Neural progenitor cell (in vitro differentiated cells): ENCODE data around the gene DSCAML1. TPM values are rescaled to one million over a fixed set of nuclear protein-coding genes. Genes with fewer than 3 reads are reported as not detected.

Experiments
- DNase-seq: peaks from one replicate; pipeline ENCODE4 v3.0.0-alpha.2; 2016; ENCODE audit warnings: low spot score
- H2AFZ ChIP-seq: fragments of 200-600 bp; sonication (generic); replicated peaks from 2 replicates; pipeline ENCODE4 v1.6.1; 2016; ENCODE audit warnings: antibody characterized with exemption
- H3F3A ChIP-seq: fragments of 200-600 bp; sonication (generic); 2 replicates; pipeline ENCODE4 v1.6.1; 2016; ENCODE audit warnings: antibody characterized with exemption, low read depth
- H3K27ac ChIP-seq: fragments of 200-600 bp; sonication (generic); 2 replicates; pipeline ENCODE4 v1.5.1; 2016; ENCODE audit warnings: mild to moderate bottlenecking
- H3K27me3 ChIP-seq: fragments of 200-600 bp; sonication (generic); 2 replicates; pipeline ENCODE4 v1.6.1; 2016; ENCODE audit warnings: mild to moderate bottlenecking, moderate library complexity
- H3K36me3 ChIP-seq: fragments of 200-600 bp; sonication (generic); 2 replicates; pipeline ENCODE4 v1.5.1; 2016
- H3K4me1 ChIP-seq: fragments of 200-600 bp; sonication (generic); 2 replicates; pipeline ENCODE4 v1.6.1; 2016; ENCODE audit warnings: mixed run types
- H3K4me2 ChIP-seq: fragments of 200-600 bp; sonication (generic); 2 replicates; pipeline ENCODE4 v1.6.1; 2016
- H3K4me3 ChIP-seq: fragments of 200-600 bp; sonication (generic); 2 replicates; pipeline ENCODE4 v1.5.1; 2016
- H3K79me2 ChIP-seq: fragments of 200-600 bp; sonication (generic); 2 replicates; pipeline ENCODE4 v1.6.1; 2016; ENCODE audit warnings: low read depth
- H3K9ac ChIP-seq: fragments of 200-600 bp; sonication (generic); 2 replicates; pipeline ENCODE4 v1.6.1; 2016
- H3K9me3 ChIP-seq: fragments of 200-600 bp; sonication (generic); 2 replicates; pipeline ENCODE4 v1.5.1; 2016; ENCODE audit warnings: low read depth
- H4K20me1 ChIP-seq: fragments of 200-600 bp; sonication (generic); 2 replicates; pipeline ENCODE4 v1.6.1; 2016; ENCODE audit warnings: low read depth
- H3K27ac Mint-ChIP-seq: 3 replicates; pipeline ENCODE4 v1.8.0; 2021; ENCODE audit warnings: mixed read lengths
- H3K27me3 Mint-ChIP-seq: 2 replicates; pipeline ENCODE4 v1.8.0; 2022; ENCODE audit warnings: low read depth, mild to moderate bottlenecking, inconsistent platforms, moderate library complexity, mixed read lengths; ENCODE audit not compliant: insufficient read depth
- H3K36me3 Mint-ChIP-seq: 3 replicates; pipeline ENCODE4 v1.8.0; 2021; ENCODE audit warnings: mixed read lengths
- H3K4me1 Mint-ChIP-seq: 3 replicates; pipeline ENCODE4 v1.8.0; 2021; ENCODE audit warnings: mixed read lengths
- H3K4me3 Mint-ChIP-seq: 3 replicates; pipeline ENCODE4 v1.8.0; 2021; ENCODE audit warnings: mild to moderate bottlenecking, moderate library complexity, mixed read lengths
- H3K9me3 Mint-ChIP-seq: 3 replicates; pipeline ENCODE4 v1.8.0; 2020; ENCODE audit warnings: mixed read lengths
- CTCF ChIP-seq: fragments of 200-600 bp; sonication (generic); IDR thresholded peaks from 2 replicates; pipeline ENCODE4 v1.5.1; 2017; ENCODE audit warnings: antibody characterized with exemption, mild to moderate bottlenecking
- EZH2 ChIP-seq: fragments of 200-600 bp; sonication (generic); IDR thresholded peaks from 2 replicates; pipeline ENCODE4 v1.6.1; 2017; ENCODE audit warnings: antibody characterized with exemption, mild to moderate bottlenecking, moderate library complexity
- EZH2phosphoT487 ChIP-seq: fragments of 200-600 bp; sonication (generic); IDR thresholded peaks from 2 replicates; pipeline ENCODE4 v1.6.1; 2017; ENCODE audit warnings: antibody characterized with exemption
- total RNA-seq: library from RNA; depleted of rRNA; stranded (reverse); fragments of >200 nt; gene quantifications from 2 replicates; pipeline ENCODE4 v1.2.3, GENCODE V29; 2015; ENCODE audit warnings: low replicate concordance

The DSCAML1 gene
- total RNA-seq, 1 donor from 2014 or later, result 0.06 TPM

- H3K79me2 ChIP-seq, result no peaks in the 10 kb centered on the region
- H3K9ac ChIP-seq, result no peak overlapping the region
- peaks cover 27% of the 10 kb centered on the region for H3F3A ChIP-seq
- H3K36me3 Mint-ChIP-seq, result no peaks in the 10 kb centered on the region
- H2AFZ ChIP-seq, result no peak overlapping the region
- H3K27ac ChIP-seq, result no peak overlapping the region
- H3K4me3 ChIP-seq, result no peak overlapping the region
- peak overlapping the region; percentile 36 for H3K27ac Mint-ChIP-seq
- TF ChIP-seq EZH2phosphoT487, result no peak
- TF ChIP-seq CTCF, result no peak
- no peak for TF ChIP-seq EZH2
- DNase-seq, result peak; percentile 81
- peak overlapping the region; percentile 65 for H3K4me2 ChIP-seq
- H3K4me3 Mint-ChIP-seq, result peak overlapping the region; percentile 30
- H3K27me3 Mint-ChIP-seq, result peaks cover 24% of the 10 kb centered on the region
- H3K36me3 ChIP-seq, result no peaks in the 10 kb centered on the region
- no peaks in the 10 kb centered on the region for H3K9me3 Mint-ChIP-seq
- peaks cover 77% of the 10 kb centered on the region for H3K4me1 Mint-ChIP-seq
- peaks cover 19% of the 10 kb centered on the region for H4K20me1 ChIP-seq
- H3K9me3 ChIP-seq, result no peaks in the 10 kb centered on the region
- H3K4me1 ChIP-seq, result peaks cover 31% of the 10 kb centered on the region
- peaks cover 63% of the 10 kb centered on the region for H3K27me3 ChIP-seq
Observed at GRCh38 chr11:117670443-117670842, 126.6 kb downstream of the DSCAML1 start.

- no peaks in the 10 kb centered on the region for H3K36me3 Mint-ChIP-seq
- Histone ChIP-seq H3K4me1 (peaks cover 39% of the 10 kb centered on the region), H3K9ac (no peak overlapping the region), H3F3A (peaks cover 33% of the 10 kb centered on the region), H2AFZ (no peak overlapping the region), H3K27me3 (peaks cover 63% of the 10 kb centered on the region), H3K4me2 (no peak overlapping the region), H3K79me2 (no peaks in the 10 kb centered on the region), H4K20me1 (peaks cover 19% of the 10 kb centered on the region), H3K36me3 (no peaks in the 10 kb centered on the region), H3K4me3 (no peak overlapping the region), H3K9me3 (no peaks in the 10 kb centered on the region), H3K27ac (no peak overlapping the region)
- TF ChIP-seq EZH2phosphoT487 (no peak), CTCF (no peak), EZH2 (no peak)
- H3K4me1 Mint-ChIP-seq, result peaks cover 81% of the 10 kb centered on the region
- no peaks in the 10 kb centered on the region for H3K9me3 Mint-ChIP-seq
- no peak overlapping the region for H3K4me3 Mint-ChIP-seq
- H3K27ac Mint-ChIP-seq, result no peak overlapping the region
- DNase-seq, result no peak
- H3K27me3 Mint-ChIP-seq, result peaks cover 24% of the 10 kb centered on the region
Observed at GRCh38 chr11:117669616-117670015, 127.4 kb downstream of the DSCAML1 start.

GRCh38 chr11:117669062-117669461, 128.0 kb downstream of the DSCAML1 start:
- peaks cover 44% of the 10 kb centered on the region for H3K4me1 ChIP-seq
- no peak overlapping the region for H2AFZ ChIP-seq
- H3K9ac ChIP-seq, result no peak overlapping the region
- Mint-ChIP-seq H3K36me3 (no peaks in the 10 kb centered on the region), H3K4me3 (no peak overlapping the region), H3K4me1 (peaks cover 84% of the 10 kb centered on the region), H3K27me3 (peaks cover 24% of the 10 kb centered on the region), H3K27ac (no peak overlapping the region), H3K9me3 (no peaks in the 10 kb centered on the region)
- no peaks in the 10 kb centered on the region for H3K79me2 ChIP-seq
- H3K9me3 ChIP-seq, result no peaks in the 10 kb centered on the region
- no peak overlapping the region for H3K27ac ChIP-seq
- H3K36me3 ChIP-seq, result no peaks in the 10 kb centered on the region
- peaks cover 38% of the 10 kb centered on the region for H3F3A ChIP-seq
- DNase-seq, result no peak
- H4K20me1 ChIP-seq, result peaks cover 19% of the 10 kb centered on the region
- no peak overlapping the region for H3K4me3 ChIP-seq
- TF ChIP-seq CTCF (no peak), EZH2phosphoT487 (no peak), EZH2 (no peak)
- H3K4me2 ChIP-seq, result no peak overlapping the region
- H3K27me3 ChIP-seq, result peaks cover 58% of the 10 kb centered on the region
